Left forelimb (tissue), 1 donor: ENCODE results near the gene IL2RA.
"Not testable (repeated sequence)": the region's sequence is repeated elsewhere in the genome, so short reads cannot be mapped to it uniquely, and the experiment has no call there.

ENCODE experiments used
- DNase-seq: peaks from one replicate; pipeline ENCODE4 v3.0.0-alpha.2; 2018; ENCODE audit warnings: low spot score

IL2RA gene

GRCh38 chr10:6062101-6062771 is at the start of gene IL2RA:
Gene IL2RA, minus strand, starts transcription at chr10:6062367. Its CDS starts 216 bp downstream, at chr10:6062151.
- DNase-seq: no peak

DNA sequence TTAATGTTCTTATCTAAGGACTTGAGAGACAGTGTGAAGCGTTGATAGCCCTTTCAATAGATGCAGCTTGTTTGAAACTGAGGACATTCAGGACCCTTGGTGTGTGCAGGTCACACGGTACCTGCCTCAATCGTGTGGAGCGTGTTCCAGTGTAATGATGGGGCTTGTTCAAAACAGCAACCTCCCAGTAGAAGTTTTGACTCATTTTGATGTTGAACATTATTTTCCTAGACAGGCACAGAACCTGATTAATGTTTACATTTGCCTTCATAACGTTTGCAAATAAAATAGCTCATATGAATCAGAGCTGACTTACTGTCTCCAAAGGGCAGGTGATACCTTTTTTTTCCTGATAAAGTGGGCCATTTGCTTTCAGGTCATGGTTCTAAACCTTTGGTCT is 48.0 kb upstream of the IL2RA start:
- no peak for DNase-seq

DNA sequence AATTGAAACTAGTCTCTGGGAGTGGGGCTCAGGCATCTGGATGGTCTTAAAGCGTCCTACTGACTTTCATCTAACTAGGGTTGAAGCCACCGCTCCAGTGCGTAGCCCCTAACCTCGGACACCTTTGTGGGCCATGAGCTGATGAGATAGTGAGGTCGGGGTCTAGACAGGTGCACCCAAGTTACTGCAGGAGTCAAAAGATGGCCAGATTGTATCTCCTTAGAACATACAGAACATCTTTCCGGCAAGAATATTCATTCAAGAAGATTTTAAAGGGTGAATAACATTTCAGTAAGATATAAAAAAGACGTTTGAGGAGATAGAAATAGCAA is 47.2 kb upstream of the IL2RA start:
- no peak for DNase-seq

DNA sequence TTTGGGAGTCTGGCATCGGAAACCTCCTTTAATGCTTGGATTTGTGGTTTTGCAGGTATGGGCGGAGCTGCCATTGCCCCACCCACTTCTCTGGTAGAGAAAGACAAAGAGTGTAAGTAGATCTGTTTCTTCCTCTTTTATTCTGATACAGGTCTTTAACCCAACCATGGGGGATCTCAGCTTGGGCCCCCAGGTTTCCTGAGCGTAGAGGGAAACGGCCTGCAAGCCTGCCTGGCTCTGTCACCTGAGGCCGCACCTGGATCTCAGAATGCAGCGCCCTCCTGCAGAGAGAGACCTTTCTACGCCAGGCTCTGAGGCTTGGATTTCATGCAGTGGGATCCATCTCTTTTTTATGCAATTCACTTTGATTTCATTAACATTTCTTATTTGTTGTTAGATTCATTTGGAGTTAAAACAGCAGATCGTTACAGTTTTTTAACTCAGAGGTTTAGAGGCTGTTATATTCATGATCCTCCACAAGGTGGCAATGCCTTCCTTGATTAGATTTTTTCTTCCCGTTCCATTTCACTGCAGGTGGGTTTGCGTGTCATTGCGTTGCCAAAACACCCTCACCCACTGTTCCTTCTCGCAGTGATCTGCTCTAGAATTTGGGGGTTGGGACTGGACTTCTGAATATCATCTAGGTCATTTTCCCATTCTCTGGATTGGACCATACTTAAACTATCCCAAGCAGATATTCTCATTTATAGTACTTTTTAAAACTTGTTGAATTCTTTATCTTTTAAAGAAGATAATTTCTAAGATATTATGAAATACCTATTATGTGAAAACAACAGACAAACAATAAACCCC is 46.7 kb upstream of the IL2RA start:
- no peak for DNase-seq

DNA sequence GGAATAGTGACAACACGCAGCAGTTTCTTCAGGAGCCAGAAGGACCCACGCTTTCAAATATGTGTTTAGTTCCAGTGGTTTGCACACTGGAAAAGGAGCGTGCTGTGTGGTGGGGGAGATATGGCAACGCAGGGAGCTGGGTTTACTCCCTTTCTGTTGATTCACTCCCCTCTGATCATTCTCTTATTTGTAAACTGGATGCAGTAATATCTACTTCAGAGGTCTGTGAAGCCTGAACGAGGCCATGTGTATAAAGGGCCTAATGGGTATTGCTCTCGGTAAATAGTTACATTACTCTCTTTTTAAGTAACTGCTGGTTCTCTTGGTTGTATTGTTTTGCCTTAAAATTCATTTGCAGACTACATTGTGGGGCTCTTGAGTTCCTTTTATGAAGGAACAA is 45.9 kb upstream of the IL2RA start:
- no peak for DNase-seq

- not testable (repeated sequence) for DNase-seq
Observed at GRCh38 chr10:6107616-6108015, 45.4 kb upstream of the IL2RA start.

DNA sequence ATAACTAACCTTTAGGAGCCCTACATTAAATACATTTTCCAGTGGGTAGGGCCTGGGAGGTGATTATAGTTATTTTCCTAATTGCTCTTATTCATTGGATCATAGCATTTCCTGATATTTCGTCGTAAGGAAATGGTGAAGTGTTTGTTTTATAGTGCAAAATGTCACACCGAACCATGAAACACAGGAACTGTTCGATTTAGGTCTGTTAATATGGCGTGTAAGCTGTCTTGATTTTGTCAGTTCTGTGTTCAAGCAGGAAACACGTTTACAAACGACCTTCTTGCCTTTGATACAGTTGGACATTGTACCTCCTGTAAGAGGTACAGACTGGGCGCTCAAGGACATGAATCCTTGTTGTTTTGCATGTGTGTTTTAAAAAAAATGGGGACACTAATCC is 41.4 kb upstream of the IL2RA start:
- no peak for DNase-seq

GRCh38 chr10:6102128-6102527 is 40.0 kb upstream of the IL2RA start:
- no peak for DNase-seq

- DNase-seq: no peak
Observed at GRCh38 chr10:6101181-6101580, 39.0 kb upstream of the IL2RA start.

DNA sequence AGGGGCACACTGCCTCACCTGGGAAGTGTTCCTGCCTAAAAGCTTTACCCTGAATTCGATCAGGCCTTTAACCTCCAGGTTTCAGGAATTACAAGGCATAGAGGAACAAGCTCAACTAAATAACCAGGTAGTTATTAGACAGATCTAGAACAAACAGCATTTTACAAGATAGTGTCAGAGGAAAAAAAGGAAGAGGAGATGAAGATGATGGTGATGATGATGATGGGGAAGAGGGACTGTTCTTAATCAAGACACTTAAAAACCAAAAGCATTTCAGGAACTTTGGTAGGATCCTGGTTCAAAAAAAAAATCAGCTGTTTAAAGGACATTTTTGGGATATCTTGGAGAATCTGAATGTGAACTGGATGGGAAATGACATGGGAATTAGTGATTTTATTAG is 38.2 kb upstream of the IL2RA start:
- DNase-seq: no peak

- no peak for DNase-seq
Observed at GRCh38 chr10:6098156-6098555, 36.0 kb upstream of the IL2RA start.

DNA sequence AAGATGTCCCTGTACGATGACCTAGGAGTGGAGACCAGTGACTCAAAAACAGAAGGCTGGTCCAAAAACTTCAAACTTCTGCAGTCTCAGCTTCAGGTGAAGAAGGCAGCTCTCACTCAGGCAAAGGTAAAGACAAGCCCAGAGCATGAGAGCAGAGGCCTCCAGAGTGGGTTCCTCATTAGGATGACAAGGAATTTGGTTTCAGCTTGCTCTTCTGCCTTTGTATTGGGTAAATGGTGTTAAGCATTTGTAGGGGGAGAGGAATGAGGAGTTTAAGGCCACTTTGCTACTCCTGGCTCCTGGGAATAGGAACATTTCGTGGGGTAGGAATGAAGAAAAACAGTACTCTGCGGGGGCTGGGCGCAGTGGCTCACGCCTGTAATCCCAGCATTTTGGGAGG is 34.9 kb upstream of the IL2RA start:
- no peak for DNase-seq

GRCh38 chr10:6095810-6096570 is 33.8 kb upstream of the IL2RA start:
- no peak for DNase-seq

DNA sequence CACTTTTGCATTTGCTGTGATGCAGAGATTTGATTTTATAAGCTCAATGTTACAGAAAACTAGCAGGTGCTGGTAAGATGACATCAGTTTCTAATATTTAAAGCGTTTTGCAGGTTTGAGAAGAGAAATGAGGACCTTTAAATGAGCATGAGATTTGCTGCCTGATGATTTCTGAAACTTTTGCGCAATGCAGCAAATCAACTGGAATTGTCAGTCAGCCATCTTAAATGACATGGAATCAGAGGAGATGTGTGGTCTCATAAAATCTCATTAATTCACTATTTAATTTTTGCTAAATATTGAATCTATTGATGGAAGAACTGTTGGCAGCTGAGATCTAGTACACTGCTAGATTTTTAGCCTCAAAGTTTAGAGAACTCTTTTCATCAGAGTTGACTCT is 30.6 kb upstream of the IL2RA start:
- DNase-seq: no peak

DNA sequence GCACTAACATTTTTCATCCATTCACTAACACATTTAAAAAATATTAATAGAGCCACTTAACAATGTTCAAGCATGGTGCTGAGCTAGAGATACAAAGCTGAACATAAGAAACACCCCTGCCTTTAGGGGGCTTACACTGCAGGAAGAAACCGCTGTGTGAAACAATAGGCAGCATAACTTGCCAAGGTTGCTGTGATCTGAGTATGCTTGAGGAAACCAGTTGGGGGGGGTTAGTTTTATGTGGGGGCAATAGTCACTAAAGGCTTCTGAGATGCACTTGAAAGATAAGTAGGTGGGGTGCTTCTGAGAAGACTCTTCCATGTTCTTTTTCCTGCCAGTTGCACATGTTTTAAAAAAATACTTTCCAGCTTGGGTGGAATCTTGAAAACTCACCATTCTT is 29.5 kb upstream of the IL2RA start:
- no peak for DNase-seq

DNA sequence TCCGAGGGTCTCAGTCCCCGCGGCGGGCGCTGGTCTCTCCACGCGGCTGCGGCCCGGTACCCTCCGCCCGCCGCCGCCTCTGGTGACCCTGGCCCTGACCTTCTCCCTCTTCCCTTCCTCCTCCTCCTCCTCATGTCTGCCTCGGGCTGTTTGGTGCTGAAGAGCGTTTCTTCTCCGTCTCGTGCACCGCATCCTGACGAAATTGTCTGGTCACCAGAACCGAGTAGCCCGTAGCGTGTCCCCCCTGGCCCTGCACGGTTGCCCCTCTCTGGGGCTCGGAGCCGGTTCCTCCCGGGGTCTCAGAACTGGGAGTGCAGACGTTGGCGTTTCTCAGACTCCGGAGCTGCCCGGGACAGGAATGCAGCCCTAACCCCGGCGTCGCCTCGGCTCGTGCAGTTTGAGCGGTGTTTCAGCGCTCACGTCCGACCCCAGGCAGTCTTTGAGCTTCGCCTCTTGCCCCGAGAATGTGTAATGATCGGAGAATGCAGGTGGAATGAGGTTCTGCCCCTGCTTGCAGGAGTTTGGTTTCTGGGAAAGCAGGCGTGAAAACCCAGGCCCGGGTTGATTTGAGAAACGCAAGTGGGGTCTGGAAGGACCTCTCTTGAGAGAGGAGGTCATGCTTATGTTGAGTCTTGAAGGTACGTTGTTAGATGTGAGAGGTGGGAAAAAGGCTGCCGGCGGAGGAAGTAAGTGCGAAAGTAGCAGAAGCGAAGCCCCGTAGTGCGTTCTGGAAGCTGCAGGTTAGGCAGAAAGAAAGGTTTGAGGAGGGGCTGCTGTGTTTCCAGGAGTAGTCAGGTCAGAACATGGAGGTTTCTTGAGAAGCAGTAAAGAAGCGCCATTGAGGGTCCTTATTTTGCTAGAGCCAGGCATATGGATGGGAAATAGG is 27.4 kb upstream of the IL2RA start:
- no peak for DNase-seq

GRCh38 chr10:6088721-6089333 is 26.7 kb upstream of the IL2RA start, which contains the start of gene RBM17:
Gene RBM17, plus strand, starts transcription at chr10:6089034. Its CDS starts 8,032 bp downstream, at chr10:6097066.
- DNase-seq: peak; percentile 97

GRCh38 chr10:6086375-6087233 is 24.4 kb upstream of the IL2RA start:
- DNase-seq: peak; percentile 83

DNA sequence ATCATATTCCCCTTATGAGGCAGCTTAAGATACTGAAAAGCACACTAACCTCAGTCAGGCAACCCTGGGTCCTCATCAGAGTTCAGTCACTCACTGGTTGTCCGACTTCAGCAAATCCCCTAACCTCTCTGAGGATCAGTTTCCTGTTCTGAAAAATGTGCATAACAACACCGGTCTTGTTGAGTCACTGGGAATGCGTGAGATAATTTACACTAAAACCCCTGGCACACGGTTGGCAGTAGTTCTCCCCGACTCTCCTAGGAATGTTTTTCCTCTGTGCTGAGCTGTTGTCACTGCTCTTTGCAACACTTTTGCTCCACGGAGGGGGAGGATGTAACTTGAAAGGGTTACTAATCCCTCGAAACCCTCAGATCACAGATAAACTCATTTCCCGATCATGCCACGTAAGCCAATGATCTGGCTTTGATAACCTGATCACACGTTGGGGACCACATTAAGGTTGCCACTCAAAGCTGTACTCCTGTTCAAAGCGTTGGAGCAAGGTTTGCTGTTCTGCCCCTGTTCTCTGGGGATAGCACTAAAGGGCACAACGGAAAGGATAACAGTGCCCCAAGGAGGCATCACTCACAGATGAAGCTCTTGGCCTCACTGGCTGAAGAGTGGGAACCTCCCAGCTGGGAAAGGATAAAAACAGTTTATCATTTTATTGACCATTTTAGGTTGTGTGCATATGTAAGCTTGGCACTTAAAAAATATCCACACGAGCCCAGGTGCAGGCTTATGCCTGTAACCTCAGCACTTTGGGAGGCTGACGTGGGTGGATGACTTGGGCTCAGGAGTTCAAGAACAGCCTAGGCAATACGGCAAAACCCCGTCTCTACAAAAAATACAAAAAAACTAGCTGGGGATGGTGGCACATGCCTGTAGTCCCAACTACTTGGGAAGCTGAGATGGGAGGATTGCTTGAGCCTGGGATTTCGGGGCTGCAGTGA is 21.6 kb upstream of the IL2RA start:
- DNase-seq: no peak
